ENCODE results near the gene GPC6.

DNA sequence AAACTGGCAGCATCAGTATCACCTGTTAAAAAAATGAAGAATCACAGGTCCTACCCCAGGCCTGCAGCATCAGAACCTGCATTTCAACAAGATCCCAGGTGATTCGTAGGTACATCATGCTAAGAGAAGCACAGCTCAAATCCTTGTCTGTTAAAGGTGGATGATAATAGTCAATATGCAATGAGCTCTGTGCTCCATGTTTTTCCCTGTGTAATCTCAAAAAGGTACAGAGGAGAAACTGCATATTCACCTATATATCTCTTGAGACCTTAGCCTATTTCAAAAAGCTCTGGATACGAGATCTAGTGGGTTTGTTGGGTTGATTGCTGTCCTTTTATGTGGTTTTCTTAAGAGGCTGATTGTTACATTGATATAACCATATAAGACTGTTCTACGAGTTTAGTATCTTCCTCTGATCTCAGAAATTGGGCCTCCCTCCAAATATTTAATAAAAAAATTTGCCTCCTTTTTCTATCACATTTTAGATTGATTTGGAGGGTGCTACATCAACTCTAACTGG lies 1104.0 kb downstream of the GPC6 start:
- TF ChIP-seq CTCF (IDR thresholded peaks at IDR 0.05) = no peak
- TF ChIP-seq EP300 (IDR thresholded peaks at IDR 0.05) = no peak
- TF ChIP-seq POLR2AphosphoS5 (IDR thresholded peaks at IDR 0.05) = no peak
- no peak for TF ChIP-seq POLR2A (IDR thresholded peaks at IDR 0.05)

Data from suprapubic skin (tissue), 4 donors.